Astrocyte (in vitro differentiated cells and primary cell): ENCODE data around the gene MBD2.

Experiments
- CTCF ChIP-seq: IDR thresholded peaks from 2 replicates; pipeline ENCODE4 v1.5.1; 2011; ENCODE audit warnings: low read depth, mild to moderate bottlenecking, inconsistent platforms, low read length, moderate library complexity; ENCODE audit not compliant: insufficient read depth
- EZH2 ChIP-seq: IDR thresholded peaks from 2 replicates; pipeline ENCODE4 v1.6.1; 2012; ENCODE audit warnings: mild to moderate bottlenecking, low read length, inconsistent platforms; ENCODE audit not compliant: insufficient read depth

GRCh38 chr18:54220406-54220805 is 4.1 kb downstream of the MBD2 start:
- TF ChIP-seq CTCF (no peak), EZH2 (no peak)
